NCI-H1105 treated with DMSO at 0.1 percent for 48 hours (cell line): ENCODE data around the gene NXF1.
A peak's percentile ranks its signal among the peaks of the same experiment; 100 is the strongest.
"Not testable (repeated sequence)": the region's sequence is repeated elsewhere in the genome, so short reads cannot be mapped to it uniquely, and the experiment has no call there.

ENCODE experiments used
- DNase-seq: peaks from one replicate; lab custom pipeline; 2025; lab: John Stamatoyannopoulos, UW

The NXF1 gene

DNA sequence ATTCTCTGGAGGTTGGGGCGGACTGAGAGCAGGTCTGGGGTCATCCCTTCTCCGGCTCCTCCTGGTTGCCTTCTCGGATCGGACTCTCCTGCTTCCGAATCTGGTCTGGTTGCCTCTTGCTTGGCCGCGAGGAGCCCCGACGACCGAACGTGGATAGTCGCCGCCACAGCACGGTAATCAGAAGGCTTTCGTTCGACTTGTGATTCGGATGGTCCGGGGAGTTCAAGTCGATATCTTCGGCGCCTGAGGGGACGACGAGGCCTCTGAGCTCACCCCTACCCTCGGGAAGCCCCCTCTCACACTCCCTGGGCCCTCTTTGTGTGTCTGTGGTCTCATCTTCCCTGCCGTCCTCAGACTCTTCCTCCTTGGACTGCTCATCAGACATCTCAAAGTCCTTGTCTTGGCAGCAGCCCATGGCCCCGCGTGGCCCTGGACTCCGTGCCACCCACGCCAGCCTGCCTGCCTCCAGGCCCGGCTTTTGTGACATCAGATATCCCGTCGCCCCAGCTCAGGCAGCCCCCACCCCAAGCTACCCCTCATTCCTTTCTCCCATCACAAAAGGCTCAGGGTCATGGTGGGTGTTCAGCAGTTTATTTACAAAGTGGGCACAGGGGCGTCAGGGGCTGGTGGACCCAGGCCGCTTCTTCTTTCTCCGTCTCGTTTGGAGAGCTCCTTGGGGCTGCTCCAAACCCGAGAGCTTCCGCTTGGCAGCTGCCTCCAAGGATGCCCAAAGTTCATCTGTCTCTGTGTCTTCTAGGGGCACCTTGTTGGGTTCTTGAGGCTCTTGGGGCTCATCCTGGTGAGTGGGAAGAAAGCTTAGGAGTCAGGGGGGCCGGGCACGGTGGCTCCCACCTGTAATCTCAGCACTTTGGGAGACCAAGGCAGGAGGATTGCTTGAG, 27.3 kb upstream of the NXF1 start, which contains the start of gene TEX54:
TEX54 (minus strand) TSS at position 506 of the 899 bp plus-strand sequence.
- no peak for DNase-seq

DNA sequence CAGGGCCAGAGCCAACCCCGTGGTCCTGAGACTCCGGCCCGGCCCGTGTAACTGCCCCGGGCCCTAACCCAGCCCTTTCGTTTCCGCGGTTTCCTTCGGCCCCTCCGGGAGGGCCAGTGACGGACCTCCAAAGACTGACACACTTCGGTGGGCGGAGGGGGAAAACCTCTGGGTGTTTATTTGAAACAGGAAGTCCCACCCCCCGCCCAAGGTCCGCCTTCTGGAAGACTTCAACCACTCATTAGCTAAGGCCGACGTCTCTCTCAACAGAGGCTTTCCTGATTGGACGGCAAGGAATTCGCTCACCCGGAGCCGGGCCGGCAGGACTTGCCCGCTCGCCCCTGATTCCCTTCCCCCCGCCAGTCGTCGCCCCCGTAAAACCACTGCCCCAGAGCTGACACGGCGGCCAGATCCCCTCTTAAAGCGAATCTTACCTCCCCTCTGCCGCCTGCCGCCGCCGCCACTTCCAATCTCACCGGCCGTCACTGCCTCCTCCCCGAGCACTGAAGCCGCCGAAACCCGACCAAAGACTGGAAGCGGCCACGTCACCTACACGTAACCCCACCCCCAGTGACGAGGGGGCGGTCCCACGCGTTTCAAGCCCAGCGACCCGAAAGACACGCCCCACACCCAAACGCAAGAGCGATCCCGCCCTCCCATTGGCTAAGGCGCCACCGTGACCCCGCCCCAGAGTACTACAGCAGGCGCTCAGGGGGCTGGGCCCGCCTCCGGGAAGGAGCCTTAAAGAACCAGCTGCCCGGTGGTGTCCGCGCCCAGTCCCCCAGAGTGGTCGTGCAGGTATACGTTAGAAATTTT, 26.5 kb upstream of the NXF1 start, which contains the start of gene STX5:
STX5 (minus strand) TSS at position 532 of the 816 bp plus-strand sequence. CDS start 808 bp downstream, outside the sequence.
- peak; percentile 97 for DNase-seq

DNA sequence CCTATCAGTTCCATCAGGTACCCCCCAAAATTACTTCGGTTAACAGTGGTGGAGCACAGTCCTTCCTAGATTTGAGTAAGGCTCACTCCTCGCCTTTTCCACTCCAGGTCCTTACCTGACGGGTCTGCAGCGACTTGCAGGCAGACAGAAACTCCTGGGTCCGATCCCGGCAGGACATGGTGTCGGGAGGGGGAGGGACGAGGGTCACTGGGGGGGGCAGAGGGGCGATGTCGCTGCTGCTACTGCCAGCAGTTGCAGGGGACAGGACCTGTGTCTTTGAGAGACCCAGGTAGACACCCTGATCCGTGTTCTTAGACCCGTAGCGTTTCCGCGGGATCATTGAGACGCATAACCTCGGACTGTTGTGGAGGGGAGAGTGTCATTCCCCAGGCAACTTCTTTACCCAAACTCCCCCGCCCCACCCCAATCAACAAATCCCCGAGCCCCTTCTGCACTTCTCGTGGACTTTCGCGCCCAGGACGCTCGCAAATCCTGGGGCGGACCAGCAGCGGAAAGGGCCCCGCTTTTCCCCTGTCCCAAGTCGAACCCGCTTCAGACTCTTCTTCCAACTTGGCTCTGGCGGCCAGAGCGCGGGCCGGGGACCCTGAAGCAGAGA, 25.8 kb upstream of the NXF1 start:
- DNase-seq: peak; percentile 46

DNA sequence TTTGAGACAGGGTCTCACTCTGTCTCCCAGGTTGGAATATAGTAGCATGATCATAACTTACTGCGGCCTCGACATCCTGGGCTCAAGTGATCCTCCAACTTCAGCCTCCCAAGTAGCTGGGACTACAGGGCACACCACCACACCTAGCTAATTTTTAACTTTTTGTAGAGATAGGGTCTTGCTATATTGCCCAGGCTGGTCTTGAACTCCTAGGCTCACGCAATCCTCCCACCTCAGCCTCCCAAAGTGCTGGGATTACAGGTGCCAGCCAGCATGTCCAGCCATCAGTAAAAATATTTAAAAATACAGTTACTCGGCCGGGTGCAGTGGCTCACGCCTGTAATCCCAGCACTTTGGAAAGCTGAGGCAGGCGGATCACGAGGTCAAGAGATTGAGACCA, 22.9 kb upstream of the NXF1 start:
- DNase-seq: not testable (repeated sequence)

DNA sequence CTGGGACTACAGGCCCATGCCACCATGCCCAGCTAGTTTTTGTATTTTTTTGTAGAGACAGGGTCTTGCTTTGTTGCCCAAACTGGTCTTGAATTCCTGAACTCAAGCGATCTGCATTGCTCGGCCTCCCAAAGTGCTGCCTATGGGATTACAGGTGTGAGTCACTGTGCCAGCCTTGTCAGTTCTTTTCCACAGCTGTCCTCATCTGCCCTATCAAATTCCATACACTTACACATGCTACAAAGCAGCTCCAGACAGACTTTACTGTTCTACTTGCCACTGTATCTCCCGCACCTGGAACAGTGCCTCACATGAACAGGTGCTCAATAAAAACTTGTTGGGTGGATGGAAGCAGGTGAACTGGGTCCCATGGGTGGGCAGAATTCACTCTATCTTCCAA, 18.4 kb upstream of the NXF1 start:
- DNase-seq: no peak

DNA sequence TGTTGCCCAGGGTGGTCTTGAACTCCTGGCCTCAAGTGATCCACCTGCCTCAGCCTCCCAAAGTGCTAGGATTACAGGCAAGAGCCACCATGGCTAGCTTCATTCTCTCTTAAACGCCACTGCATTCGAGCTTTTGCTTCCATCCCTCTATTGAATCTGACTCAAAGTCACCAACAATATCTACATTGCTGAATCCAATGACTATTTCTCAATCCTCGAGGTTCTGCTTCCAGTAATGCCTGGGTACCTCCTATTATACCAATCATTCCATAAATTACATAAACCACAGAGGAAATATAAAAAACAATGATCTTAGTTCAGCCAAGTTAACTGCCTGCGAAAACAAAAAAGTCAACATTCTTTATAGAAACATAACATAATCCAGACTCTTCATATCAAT, 11.9 kb upstream of the NXF1 start:
- DNase-seq: no peak

DNA sequence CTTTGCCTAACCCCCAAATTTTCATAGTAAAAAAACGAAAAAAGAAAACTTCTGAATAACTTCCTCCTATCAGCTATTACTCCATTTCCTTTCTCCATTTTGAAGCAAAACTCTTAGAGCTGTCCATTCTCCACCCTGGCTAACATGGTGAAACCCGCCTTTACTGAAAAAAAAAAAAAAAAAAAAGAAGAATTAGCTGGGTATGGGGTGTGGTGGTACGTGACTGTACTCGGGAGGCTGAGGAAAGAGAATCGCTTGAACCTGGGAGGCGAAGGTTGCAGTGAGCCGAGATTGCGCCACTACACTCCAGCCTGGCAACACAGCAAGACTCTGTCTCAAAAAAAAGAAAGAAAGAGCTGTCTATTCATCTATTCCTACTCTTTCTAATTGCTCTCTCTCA, 11.3 kb upstream of the NXF1 start:
- DNase-seq: no peak

DNA sequence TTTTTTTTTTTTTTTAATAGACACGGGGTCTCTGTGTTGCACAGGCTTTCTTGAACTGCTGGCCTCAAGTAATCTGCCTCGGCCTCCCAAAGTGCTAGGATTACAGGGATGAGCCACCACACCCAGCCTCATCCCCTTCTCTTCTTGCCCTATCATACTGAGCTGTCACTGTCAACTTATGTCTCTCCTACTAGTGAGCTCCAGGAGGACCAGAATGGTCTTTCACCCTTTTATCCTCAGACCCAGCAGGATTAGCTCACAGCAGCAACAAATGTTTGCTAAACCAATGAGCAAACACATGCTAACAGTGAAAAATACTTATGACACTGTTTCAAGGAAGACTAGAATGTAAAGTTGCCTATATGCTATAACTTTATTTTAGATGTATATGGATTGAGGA, 6.4 kb upstream of the NXF1 start:
- no peak for DNase-seq

DNA sequence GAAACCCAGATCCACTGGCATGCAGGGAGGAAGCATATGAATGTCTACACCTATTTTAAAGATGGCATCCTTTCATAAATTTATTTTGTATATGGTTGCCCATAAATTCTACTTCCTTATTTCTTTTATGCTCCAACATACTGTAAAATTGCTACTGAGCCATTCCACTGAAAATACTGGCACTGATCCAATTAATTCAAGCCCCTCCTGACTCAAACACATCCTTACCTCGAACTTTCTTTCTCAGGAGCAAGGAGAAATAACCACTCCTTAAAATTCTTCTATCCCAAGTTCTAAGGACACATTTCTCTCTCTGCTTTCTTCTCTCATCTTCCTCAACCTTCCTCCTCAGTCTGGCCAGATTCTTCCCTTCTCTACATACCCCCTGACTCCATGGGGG, 5.5 kb upstream of the NXF1 start:
- no peak for DNase-seq

DNA sequence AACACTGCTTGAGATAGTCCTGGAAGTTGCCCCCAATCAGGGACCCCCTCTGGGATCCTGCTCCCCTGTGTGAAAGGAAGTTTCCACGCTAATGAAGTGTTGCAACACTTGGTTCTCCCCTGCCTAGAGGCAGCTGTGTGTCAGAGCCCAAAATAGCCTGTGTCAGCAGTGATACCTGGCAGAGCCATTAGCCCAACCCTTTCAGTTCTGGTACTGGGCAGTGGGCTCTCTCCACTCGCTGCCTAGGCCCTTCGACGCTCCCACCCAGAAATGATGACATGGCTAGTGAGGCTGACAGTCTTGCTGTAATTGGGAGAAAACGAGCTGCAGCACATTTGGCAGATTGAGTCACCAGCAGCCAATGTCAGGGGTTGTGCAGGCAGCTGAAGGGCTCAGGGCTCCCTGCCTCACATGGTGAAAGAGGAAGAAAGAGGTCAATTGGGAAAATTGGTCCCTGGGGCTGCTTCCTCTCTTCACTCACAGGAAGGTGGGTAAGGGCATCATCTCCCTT, 1.4 kb upstream of the NXF1 start:
- DNase-seq: no peak

DNA sequence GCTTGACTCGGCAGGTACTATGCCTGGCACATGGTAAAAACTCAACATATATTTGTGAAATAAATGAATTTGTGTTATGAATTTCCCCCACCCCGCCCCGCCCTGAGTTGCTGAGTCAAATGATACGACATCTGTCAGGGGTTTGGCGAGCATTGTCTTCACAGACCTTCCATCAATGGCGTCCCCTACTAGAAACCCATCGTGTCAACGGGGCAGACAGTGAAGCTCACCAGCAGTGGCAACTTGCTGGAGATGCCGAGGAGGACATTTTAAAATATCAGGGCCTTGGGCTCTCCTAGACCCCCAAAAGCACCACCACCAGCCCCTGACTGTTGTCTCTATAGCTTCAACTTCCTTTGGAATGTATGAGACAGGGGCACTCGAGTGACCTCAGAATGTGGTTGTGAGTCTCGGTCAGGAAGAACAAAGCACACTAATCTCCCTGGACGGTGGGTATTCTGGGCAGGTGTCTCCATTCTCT, 761 bp upstream of the NXF1 start:
- peak; percentile 62 for DNase-seq

DNA sequence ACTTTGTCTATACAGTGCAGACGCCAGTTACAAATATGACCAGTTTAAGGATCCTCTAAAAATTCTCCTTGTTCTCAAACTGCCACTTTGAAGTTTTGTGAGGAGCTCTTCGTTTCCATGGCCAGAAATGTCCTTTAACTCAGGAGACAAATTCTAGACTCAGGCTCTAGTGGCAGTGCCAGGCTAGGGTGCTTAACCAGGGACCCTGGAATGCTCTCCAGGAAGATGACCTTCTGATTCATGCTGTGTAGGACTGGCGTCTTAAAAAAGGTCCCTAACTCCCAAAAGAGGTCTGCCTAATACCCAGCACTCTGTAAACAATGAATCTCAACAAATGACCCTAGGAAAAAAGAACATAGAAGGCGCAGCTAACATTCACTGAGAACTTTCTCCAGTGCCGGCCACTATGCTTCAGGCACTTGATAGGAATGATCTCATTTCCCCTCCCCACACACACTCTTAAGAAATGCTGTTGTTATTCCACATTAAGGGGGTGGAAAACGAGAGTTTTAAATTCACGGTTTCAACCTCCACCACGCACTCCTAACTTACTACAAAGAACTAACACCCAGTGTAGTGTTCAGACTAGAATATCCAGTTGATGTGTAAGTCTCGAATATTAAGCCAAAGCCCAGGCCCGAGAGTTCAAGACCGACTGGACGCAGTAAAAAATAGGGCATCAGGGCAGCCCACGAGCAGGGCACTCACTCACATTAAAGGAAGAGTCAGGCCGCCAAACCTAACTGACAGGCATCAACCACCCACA, 747 bp downstream of the NXF1 start:
- DNase-seq: peak; percentile 31

DNA sequence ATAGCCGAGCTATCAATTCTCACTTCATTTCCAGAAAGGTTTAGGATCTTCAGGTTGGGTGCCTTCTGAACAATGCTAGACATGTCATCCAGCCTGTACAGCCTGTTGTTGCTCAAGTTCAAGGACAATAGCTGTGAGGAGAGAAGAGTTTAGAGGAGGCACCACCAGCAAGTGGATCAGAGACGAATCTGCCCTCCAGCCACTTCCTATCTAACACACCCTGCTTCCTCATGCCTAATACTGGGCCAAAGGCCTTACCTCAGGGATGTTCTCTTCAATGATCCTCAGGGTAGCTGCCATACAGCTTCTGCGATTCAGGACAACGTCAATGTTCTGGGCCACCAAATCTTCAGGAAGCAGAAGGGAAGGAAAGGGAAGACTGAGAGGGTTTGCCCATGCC, 4.2 kb downstream of the NXF1 start:
- DNase-seq: no peak

DNA sequence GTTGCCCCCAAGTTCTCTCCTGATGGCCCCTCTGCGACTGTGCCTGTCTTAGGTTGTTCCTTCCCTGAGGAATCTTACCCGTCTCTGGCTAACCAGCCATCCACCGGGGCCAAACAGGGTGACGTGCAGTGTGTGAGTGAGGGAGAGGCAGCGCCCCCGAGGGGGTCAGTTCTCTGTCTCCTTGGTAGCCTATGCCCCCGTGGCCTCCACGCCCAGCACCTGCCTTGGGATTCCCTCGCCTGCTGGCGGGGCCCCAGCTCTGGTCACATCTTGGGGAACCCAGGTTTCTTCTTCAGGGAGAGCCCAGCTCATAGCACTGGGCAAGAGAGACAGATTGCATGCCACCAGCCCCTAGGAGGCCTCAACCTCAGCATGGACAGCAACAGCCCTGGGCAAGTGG, 5.8 kb downstream of the NXF1 start:
- DNase-seq: no peak

DNA sequence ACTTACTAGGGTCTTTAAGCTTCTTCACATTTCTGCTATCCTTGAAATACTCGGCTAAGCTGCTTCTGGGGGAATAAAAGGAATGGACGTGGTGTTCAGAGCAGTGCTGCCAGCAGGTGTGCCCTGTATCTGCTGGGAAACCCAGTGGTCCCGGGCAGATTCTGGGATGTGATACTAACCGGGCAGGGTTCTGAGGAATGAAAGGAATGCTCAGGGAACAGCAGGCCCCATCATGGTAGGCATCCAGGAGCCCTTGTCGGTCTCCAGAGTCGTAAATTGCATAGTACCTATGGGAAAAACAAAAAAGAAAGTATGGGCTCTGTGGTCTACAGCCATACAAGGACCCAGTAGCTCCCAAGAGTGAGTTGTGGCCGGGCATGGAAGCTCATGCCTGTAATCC, 9.0 kb downstream of the NXF1 start:
- DNase-seq: no peak

DNA sequence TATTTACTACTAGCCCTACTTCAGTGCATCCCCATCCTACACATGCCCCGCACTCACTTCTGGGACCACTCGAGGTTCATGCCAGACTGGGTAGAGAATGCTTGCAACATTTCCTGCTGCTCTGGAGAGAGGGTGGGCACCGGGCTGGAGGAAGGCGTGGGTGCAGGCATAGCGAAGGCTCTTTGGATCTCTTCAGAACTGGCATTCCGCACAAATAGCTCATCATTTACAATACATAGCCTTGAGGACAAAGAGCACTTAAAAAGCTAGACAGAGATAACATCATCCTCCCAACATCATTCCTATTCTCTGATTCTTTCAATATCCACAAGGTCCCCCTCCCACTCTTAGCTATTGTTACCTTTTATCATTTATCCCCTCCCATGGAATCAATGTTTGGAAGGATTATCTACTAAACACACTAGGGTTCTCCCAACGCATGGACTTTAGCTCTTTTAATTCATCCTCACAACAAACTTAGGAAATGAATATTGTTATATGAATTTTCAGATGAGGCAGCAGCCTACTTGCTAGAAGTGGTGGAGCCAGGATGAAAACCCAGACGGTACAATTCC, 11.0 kb downstream of the NXF1 start:
- DNase-seq: no peak

DNA sequence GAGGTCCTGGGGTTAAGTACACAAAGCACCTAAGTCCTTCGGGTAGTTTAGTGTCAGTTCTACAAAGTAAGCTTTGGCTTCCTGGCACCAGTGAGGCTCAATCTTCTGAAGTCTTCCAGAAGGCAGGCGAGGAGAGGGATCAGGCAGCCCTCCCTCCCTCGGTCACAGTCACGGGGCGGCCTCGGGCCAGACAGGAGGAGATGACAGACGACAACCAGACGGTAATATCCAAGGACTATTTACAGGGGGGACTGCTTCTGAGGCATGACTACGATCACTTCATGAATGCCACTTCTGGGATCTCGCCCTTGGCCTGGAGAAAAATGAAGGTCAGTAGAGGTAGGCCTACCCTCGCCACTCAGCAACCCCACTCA, 13.1 kb downstream of the NXF1 start:
- DNase-seq: no peak

DNA sequence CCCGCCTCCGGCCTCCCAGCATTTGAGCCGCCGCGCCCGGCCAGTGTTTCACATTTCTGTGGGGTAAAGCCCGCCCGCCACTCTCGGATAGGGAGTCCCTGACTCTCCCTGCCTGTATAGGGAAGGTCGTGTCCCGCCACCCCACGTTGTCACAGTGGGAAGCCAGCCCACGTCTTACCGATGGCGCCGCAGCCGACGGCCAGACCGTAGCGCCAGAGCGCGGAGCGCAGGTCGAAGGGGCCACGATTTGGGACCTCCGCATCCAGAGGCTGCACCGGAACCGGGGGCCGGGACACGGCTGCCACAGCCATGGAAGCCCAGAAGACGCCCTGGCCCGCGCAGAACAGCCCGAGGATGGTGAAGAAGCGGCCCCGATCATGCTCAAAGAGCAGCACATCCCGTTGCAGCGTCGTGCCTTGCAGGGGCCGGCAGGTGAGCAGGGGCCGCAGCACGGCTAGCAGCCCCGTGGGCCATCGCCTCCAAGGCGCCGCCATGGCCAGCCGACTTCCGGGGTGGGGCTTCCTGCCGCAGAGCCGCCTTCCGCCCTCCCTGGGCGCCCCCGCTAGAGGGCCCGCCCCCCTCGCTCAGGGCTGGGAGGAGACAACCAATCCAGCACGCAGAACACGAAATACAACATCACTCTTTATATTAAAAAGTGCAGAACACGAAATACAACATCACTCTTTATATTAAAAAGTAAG, 13.6 kb downstream of the NXF1 start, which contains the start of gene TMEM223:
TMEM223 (minus strand) TSS at position 506 of the 701 bp plus-strand sequence; CDS start at position 494, 12 bp downstream.
- DNase-seq: peak; percentile 76

DNA sequence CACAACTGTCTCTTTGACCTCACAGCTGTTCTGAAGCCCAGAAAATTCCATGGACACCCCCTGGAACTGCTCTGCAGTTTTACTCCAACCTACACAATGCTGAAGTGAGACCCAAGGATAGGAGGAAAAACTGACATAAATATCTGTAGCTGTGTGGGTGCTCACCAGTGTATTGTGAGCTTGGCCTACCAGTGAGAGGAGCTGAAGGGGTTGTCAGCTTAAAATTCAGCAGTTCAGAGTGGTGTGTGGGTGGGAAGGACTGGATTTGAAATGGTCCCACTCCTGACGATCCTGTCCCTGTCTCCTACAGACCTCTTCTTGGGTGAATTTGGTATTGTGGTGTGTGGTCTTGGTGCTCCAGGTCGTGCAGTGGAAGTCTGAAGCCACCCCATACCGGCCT, 15.7 kb downstream of the NXF1 start:
- no peak for DNase-seq

DNA sequence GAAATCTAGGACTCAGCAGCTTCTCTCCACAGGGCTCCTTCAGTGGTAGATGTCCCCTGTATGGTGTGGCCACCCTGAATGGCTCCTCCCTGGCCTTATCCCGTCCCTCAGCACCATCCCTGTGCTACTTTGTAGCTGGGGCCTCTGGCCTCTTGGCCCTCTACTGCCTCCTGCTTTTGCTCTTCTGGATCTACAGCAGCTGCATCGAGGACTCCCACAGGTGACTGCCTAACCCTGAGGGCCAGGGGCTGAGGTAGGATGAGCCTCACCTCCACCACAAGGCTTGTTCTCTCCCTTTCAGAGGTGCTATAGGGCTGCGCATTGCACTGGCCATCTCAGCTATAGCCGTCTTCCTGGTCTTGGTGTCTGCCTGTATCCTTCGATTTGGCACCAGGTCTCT, 16.2 kb downstream of the NXF1 start:
- DNase-seq: no peak
